ENCODE measurements around the gene C1QL2.

The C1QL2 gene

GRCh38 chr2:119179202-119179601 lies 20.7 kb upstream of the C1QL2 start:
- no peak for DNase-seq (ENCODE audit: low read depth in 3 of 3)

- DNase-seq (ENCODE audit: low read depth in 3 of 3) = no peak
These were observed 20.2 kb upstream of the C1QL2 start for GRCh38 chr2:119178776-119179175.

DNA sequence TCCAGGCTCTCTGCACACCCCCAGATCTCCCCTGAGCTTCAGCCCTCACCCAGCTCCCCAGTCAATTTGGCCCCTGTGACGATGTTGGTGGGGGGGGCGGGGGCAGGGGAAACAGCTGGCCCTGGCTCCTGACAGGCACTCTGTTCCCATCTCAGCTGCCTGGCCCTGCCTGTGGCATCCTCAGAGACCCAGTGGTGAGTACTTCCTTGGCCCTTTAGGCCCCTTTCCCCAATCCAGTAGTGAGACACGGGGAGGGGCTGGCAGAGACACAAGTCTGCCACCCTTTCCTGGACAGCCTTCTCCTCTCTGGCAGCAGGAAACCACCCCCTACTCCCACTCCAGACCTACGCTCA lies 19.3 kb upstream of the C1QL2 start:
- no peak for DNase-seq (ENCODE audit: low read depth in 3 of 3)

GRCh38 chr2:119177171-119177837 lies 18.8 kb upstream of the C1QL2 start:
- no peak for DNase-seq (ENCODE audit: low read depth in 3 of 3)

- DNase-seq (ENCODE audit: low read depth in 3 of 3) = no peak
These were observed 17.0 kb upstream of the C1QL2 start for GRCh38 chr2:119175517-119175916.

GRCh38 chr2:119174993-119175347 lies 16.4 kb upstream of the C1QL2 start:
- DNase-seq (ENCODE audit: low read depth in 3 of 3) = no peak

DNA sequence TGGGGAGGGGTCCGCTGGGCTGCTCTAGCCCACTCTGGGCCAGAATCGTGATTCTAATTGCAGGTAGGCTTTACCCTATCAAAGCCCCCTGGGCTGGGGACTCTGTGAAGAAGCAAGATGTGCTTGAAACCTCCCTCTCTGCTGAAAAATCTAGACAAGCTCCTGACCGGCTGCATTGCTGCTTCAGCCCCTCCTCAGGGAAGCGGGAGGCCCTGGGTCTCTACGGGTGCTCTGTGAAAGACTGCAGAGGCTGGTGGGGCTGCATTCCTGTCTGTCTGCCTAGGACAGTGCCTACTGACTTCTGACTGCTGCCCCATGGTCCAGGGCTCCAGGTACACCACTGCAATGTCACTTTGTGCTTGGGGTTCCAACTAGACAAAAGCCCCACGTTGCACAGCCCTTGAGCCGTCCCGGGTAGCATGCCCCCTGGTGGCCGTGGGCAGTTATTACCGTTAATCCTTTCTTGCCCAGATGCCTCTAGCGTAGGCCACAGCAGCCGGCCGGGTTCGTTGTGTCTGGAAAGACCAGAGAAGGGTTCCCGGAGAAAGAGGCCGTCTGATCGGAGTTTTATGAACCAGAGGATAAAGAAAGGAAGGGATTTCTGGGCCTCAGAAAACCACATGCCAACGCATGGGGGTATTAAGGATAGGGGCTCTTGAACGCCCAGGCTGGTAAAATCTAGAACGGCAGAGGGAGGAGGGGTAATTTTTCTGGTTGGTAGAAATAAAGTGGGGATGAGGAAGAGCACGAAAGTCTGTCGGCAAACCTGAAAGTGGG lies 15.9 kb upstream of the C1QL2 start:
- DNase-seq (ENCODE audit: low read depth in 3 of 3) = peak; percentile 15 to 54 (median 43)

DNA sequence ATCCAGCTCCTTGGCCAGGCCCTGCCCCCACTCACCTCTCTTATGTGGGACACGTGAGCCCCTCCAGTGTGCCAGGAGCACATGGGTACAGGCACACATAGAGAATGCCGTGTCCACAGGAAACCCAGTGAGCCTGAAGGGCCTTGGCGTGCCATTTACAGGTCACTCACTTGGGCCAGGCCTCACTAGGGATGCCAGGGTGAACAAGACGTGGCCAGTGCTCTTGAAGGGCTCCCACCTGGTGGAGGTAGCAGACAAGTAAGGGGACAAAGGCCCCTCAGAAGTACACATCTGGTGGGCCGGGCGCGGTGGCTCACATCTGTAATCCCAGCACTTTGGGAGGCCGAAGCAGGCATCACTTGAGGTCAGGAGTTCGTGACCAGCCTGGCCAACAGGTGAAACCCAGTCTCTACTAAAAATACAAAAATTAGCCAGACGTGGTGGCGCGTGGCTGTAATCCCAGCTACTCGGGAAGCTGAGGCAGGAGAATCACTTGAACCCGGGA lies 15.1 kb upstream of the C1QL2 start:
- no peak for DNase-seq (ENCODE audit: low read depth in 3 of 3)

DNA sequence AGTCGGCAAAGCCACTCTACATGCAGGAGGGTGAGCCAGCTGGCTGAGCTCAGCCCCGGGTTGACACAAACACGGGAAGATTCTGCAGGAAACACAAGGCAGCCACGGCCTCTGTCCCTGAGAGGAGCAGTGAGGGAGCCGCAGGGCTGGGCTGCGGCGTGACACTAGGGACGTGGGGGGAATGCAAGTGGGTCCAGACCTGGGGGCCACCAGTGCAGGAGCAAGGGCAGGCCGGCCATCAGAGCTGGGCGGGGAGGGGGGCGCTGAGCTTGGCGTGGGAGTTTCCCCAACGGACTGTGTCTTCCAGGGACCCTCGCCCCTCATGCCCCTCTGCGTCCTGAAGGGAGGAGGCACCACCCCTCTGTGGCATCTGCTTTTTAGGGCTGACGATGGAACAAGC lies 12.0 kb upstream of the C1QL2 start:
- DNase-seq (ENCODE audit: low read depth in 3 of 3) = no peak

GRCh38 chr2:119169717-119170116 lies 11.2 kb upstream of the C1QL2 start:
- DNase-seq (ENCODE audit: low read depth in 3 of 3) = no peak

DNA sequence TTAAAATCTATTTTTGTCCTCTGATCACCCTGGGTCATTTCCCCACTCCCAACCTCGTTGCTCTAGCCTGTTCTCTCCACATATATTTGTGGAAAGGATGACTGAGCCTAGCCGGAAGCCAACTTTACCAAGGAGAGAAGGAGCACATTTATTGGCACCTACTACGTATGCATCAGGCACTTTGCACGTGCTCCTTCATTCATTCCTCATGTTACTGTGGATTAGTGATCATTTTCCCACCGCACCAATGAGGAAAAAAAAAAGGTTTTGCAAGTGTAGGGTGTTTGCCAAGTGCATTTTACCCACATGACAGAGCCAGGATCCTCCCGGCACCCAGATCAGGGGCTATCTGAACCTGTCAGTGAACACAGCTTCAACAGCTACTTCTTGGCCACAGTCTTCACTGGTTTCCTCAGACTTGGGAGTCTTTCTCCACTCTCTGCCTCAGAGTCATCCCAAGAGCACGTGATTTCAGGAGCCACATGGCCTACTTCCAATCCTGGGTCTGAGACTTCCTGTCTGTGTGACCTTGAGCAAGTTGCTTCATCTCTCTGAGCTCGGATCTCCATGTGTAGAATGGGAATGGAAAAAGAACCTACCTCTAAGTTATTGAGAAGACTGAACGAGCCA lies 1.9 kb upstream of the C1QL2 start:
- DNase-seq (ENCODE audit: low read depth in 3 of 3) = no peak

DNA sequence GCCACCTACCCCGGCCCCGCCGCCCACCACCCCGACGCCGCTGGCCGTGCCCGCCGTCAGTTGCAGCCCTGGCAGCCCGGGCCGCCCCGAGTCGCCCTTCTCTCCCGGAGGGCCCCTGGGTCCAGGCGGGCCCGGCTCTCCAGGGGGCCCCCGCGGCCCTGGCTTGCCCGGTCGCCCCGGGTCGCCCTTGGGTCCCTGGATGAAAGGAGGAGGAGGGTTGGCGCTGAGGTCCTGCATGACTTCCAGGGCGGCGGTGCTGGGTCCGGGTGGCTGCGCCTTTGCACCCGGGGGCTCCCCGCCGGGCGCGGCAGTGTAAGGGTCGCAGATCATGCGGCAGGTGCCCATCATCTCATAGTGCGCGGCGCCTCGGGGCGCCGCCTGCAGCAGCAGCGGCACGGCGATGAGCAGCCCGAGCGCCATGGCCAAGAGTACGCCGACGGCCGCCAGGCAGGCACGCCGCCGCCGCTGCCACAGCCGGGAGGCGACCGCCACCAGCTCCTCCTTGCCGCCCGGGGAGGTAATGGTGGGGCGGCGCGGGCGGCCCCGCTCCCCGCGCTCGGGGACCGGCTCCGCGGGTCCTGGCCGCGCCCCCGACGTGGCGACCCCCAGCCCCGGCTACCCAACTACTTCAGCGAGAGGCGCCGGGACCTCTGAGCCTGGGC lies 570 bp downstream of the C1QL2 start:
- DNase-seq (ENCODE audit: low read depth in 3 of 3) = no peak

- DNase-seq (ENCODE audit: low read depth in 3 of 3) = no peak
These were observed 1.4 kb downstream of the C1QL2 start for GRCh38 chr2:119156891-119157773.

- no peak for DNase-seq (ENCODE audit: low read depth in 3 of 3)
These were observed 2.3 kb downstream of the C1QL2 start for GRCh38 chr2:119156105-119156890.

- no peak for DNase-seq (ENCODE audit: low read depth in 3 of 3)
These were observed 2.9 kb downstream of the C1QL2 start for GRCh38 chr2:119155633-119156032.

- no peak for DNase-seq (ENCODE audit: low read depth in 3 of 3)
These were observed 4.5 kb downstream of the C1QL2 start for GRCh38 chr2:119154076-119154475.

GRCh38 chr2:119149611-119150010 lies 8.9 kb downstream of the C1QL2 start:
- DNase-seq (ENCODE audit: low read depth in 3 of 3) = no peak

GRCh38 chr2:119147776-119148715 lies 10.5 kb downstream of the C1QL2 start:
- no peak for DNase-seq (ENCODE audit: low read depth in 3 of 3)

GRCh38 chr2:119144806-119145205 lies 13.7 kb downstream of the C1QL2 start:
- no peak for DNase-seq (ENCODE audit: low read depth in 3 of 3)

Measured in stimulated activated CD4-positive, alpha-beta T cell treated with anti-CD3 and anti-CD28 coated beads, TNF-alpha, amount 100 ng/mL, for 48 hours (primary cell).